ENCODE data around the gene EGLN1.

DNA sequence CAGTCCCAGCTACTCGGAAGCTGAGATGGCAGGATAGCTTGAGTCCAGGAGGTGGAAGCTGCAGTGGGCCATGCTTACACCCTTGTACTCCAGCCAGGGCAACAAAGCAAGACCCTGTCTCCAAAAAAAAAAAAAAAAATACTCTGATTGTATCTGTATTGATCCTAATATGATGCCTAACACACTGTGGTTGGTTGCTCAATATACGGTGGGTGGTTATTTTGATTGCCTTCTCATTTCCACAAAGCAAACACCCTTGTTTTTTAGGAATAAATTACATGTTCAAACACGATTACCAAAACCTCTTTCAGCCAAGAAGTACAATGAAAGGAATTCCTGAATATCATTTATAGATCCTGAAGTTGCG is 3.4 kb downstream of the EGLN1 start:
- TF ChIP-seq, protein P1, sequence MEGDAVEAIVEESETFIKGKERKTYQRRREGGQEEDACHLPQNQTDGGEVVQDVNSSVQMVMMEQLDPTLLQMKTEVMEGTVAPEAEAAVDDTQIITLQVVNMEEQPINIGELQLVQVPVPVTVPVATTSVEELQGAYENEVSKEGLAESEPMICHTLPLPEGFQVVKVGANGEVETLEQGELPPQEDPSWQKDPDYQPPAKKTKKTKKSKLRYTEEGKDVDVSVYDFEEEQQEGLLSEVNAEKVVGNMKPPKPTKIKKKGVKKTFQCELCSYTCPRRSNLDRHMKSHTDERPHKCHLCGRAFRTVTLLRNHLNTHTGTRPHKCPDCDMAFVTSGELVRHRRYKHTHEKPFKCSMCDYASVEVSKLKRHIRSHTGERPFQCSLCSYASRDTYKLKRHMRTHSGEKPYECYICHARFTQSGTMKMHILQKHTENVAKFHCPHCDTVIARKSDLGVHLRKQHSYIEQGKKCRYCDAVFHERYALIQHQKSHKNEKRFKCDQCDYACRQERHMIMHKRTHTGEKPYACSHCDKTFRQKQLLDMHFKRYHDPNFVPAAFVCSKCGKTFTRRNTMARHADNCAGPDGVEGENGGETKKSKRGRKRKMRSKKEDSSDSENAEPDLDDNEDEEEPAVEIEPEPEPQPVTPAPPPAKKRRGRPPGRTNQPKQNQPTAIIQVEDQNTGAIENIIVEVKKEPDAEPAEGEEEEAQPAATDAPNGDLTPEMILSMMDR (IDR thresholded peaks at IDR 0.05 in 2 of 3, conservative IDR thresholded peaks at IDR 0.05 in 1 of 3; ENCODE audit: borderline replicate concordance in 1 of 3, insufficient read depth in 1 of 3, low read depth in 2 of 3, low read length in 2 of 3): no peak
- TF ChIP-seq POLR2AphosphoS5 (IDR thresholded peaks at IDR 0.05; ENCODE audit: low read depth, low read length): no peak

Data from HCT116 (cell line).